ENCODE data around the gene SMIM20.

- TF ChIP-seq MAX (IDR thresholded peaks at IDR 0.05): no peak
- TF ChIP-seq EGR1 (IDR thresholded peaks at IDR 0.05): no peak
- TF ChIP-seq TCF12 (IDR thresholded peaks at IDR 0.05; ENCODE audit: low read depth): no peak
- TF ChIP-seq RAD21 (IDR thresholded peaks at IDR 0.05; ENCODE audit: low read depth): no peak
- no peak for TF ChIP-seq CEBPB (IDR thresholded peaks at IDR 0.05)
- no peak for TF ChIP-seq TAF1 (IDR thresholded peaks at IDR 0.05; ENCODE audit: low read depth)
- no peak for TF ChIP-seq FOXM1 (IDR thresholded peaks at IDR 0.05; ENCODE audit: borderline replicate concordance, low read depth)
- TF ChIP-seq, protein P1, sequence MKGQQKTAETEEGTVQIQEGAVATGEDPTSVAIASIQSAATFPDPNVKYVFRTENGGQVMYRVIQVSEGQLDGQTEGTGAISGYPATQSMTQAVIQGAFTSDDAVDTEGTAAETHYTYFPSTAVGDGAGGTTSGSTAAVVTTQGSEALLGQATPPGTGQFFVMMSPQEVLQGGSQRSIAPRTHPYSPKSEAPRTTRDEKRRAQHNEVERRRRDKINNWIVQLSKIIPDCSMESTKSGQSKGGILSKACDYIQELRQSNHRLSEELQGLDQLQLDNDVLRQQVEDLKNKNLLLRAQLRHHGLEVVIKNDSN (IDR thresholded peaks at IDR 0.05): no peak
- TF ChIP-seq EP300 (IDR thresholded peaks at IDR 0.05; ENCODE audit: borderline replicate concordance): no peak
- TF ChIP-seq CREB1 (IDR thresholded peaks at IDR 0.05; ENCODE audit: low read depth): no peak
- TF ChIP-seq ZBTB7A (IDR thresholded peaks at IDR 0.05; ENCODE audit: low read depth): no peak
Measured at GRCh38 chr4:25955705-25956104, 41.7 kb downstream of the SMIM20 start.

Data from Ishikawa (cell line).